ENCODE data around the gene KLF16.

Gene KLF16

DNA sequence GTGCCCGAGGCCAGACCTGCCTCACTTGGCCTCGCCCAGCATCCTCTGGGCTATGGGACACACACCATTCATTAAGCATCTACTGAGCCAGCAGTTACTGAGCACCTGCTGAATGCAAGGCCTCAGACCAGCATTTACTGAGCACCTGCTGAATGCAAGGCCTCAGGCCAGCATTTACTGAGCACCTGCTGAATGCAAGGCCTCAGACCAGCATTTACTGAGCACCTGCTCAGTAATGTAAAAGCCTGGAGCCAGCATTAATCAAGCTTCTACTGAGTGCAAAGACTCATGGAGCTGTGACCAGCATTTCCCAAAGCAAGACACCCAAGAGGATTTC, 55.0 kb downstream of the KLF16 start:
- DNase-seq (ENCODE audit: low read depth in 3 of 3), result no peak

DNA sequence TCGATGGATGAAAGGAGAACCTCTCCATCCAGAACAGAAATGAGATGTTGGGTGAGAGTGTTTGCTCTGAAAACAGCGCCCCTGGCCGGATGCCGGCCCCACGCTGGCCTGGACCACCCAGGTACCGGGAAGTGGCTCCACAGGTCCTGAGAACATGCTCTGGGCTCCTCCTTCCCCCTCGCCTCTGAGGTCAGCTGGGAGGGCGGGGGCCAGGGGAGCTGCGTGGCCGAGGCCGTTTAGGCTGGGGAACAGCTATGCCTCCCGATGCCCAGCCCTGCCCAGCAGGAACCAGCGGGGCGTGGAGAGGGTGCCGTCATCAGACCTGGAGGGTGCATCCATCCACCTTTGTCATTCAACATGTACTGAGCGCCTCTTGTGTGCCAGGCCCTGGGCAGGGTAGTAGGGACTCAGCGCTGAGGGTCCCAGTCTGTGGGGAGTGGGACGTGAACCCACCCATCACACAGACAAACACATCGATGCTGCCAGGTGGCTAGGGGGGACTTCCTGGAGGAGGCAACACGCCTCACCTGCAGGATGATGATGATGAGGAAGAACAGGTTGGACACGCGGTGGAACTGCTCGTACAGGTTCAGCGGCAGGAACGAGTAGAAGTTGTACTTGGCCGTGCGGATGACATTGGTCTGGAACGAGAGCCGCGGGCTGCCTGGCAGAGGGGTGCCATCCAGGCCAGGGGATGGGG, 55.5 kb downstream of the KLF16 start:
- no peak for DNase-seq (ENCODE audit: low read depth in 3 of 3)

DNA sequence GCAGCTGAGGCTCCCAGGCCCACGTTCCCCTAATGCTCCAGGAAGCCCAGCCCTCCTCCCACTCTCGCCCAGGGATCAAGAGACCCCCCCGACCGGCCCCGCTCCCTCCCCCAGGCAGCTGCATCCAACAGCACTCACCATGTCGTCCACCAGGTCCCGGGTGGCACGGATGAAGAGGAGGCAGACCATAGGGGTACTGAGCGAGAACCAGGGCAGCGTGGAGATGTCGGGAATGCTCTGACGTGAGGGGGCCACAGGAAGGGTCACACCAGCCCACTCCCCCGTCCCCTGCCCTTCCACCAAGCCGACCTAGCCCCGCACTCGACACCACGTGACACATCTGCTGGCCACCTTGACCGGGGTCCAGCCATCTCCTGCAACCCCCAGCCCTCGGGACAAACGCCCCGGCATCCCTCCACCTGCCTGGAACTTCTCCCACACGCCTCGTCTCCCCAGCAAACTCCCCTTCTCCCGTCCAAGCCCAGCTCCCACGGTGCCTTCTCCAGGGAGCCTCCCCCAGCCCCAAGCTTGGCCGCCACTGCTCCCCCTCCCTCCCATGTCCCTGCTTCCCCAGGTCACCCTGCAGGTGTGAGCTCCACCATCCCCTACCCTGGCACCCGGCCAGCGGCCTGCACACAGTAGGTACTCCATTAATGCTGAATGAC, 56.2 kb downstream of the KLF16 start:
- no peak for DNase-seq (ENCODE audit: low read depth in 3 of 3)

DNA sequence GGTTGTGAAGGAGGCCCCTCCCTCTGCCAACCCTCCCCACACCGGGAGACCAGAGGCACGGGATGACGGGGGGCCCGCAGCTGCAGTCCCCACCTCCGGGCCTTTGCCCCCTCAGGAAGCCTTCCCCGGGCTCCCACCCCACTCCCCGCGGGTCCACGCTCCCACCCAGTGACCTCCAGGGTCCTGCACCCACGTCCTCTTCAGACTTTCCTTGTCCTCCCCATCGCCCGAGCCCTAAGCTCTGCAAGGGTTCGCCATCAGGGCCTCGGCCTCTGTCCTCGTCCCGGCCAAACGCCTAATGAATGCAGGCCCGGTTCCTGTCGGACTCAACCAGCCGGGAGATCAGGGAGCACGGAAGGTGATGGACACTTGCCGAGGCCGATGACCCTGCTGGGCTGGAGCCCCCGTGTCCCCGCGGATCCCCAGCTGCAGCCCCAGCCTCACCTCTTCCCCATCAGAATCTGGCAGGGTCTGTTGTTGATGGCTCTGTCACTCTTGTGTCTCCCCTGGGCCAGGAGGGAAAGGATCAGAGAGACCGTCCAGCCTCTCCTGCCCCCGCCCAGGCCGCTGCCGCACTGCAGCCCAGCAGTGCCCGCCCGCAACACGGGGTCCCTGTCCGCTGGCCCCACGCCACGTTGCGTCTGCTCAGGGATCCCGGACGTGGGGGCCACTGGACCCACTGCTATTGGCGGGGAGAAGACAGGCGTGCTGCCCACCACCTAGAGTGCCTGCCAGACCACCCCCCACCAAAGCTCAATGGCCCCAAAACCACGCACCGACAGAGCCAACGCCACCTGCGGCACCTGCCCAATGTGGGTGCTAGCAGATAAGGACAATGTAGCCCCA, 57.0 kb downstream of the KLF16 start:
- DNase-seq (ENCODE audit: low read depth in 3 of 3), result no peak

DNA sequence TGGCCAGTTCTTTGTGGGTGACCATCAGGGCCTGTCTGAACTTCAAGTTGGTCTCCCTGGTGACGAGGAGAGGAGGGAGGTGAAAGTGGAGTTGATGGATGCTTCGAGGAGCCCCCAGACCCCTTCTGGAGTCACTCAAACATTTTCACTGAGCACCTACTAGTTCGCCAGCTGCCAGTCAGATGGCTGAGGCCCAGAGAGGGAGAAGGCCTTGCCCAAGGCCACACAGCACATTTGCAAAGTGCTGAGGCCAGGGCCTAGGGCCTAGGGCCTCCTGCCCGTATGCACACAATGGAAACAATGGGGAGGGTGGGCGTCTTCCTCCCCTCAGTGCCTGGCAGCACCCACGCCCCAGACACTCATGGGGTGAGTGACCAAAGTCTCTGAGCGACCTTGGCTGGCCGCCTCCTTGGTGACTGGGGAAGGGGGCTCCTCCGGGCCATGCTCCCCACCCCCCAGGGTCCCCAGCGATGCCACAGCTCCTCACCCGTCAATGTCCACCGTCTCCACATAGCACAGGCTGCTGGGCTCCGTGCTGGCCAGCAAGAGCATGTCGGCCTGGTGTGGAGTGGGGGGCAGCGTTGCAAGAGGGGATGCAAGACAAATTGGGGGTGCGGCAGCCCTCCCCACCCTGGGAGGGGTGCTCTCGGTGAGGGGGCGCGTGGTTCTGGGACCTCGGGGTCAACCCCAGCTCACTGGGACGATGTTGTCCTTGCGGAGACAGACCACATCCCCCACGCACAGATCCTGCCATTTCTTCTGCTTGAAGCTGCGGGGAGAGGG, 57.8 kb downstream of the KLF16 start:
- DNase-seq (ENCODE audit: low read depth in 3 of 3), result no peak

DNA sequence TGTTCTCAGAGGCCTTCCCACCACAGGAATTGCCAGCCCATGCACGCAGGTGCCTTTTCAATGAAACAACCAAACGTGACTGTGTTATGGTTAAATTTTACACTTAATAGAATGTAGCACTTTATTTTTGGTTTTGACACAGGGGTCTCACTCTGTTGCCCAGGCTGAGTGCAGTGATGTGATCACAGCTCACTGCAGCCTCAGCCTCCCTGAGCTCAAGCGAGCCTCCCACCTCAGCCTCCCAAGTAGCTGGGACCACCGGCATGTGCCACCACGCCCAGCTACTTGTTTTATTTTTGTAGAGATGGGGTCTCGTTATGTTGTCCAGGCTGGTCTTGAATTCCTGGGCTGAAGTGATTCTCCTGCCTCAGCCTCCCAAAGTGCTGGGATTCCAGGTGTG, 58.5 kb downstream of the KLF16 start:
- no peak for DNase-seq (ENCODE audit: low read depth in 3 of 3)

All from stimulated activated CD4-positive, alpha-beta T cell treated with anti-CD3 and anti-CD28 coated beads, TNF-alpha, amount 100 ng/mL, for 24 hours (primary cell).